Measurements from ENCODE around the gene FGF4.

FGF4 gene

GRCh38 chr11:69811431-69811830, 36.3 kb upstream of the FGF4 start:
- Histone ChIP-seq H3K27ac (no peak overlapping the region), H3K4me1 (no peaks in the 10 kb centered on the region), H3K27me3 (peaks cover 0 to 73% of the 10 kb centered on the region in 2 donors), H3K9me3 (no peaks in the 10 kb centered on the region), H3K36me3 (no peaks in the 10 kb centered on the region), H3K4me3 (no peak overlapping the region)
- DNase-seq, result no peak
- intact Hi-C loops (cut with DNase I; ENCODE audit: low total_unique reads), result no loop called here
- TF ChIP-seq CTCF (IDR thresholded peaks at IDR 0.05), result no peak

GRCh38 chr11:69810289-69811118, 35.4 kb upstream of the FGF4 start:
- H3K4me3 ChIP-seq, result no peak overlapping the region
- no peak overlapping the region for H3K27ac ChIP-seq
- no peaks in the 10 kb centered on the region for H3K4me1 ChIP-seq
- no peak for DNase-seq
- H3K36me3 ChIP-seq, result no peaks in the 10 kb centered on the region
- peaks cover 0 to 63% of the 10 kb centered on the region in 2 donors for H3K27me3 ChIP-seq
- H3K9me3 ChIP-seq, result no peaks in the 10 kb centered on the region
- intact Hi-C loops (cut with DNase I; ENCODE audit: low total_unique reads), result no loop called here
- no peak for TF ChIP-seq CTCF (IDR thresholded peaks at IDR 0.05)

GRCh38 chr11:69808667-69809086, 33.5 kb upstream of the FGF4 start:
- intact Hi-C loops (cut with DNase I; ENCODE audit: low total_unique reads), result no loop called here
- no peak for DNase-seq
- Histone ChIP-seq H3K4me3 (no peak overlapping the region), H3K36me3 (no peaks in the 10 kb centered on the region), H3K27ac (no peak overlapping the region), H3K9me3 (no peaks in the 10 kb centered on the region), H3K27me3 (peaks cover 0 to 56% of the 10 kb centered on the region in 2 donors), H3K4me1 (no peaks in the 10 kb centered on the region)
- TF ChIP-seq CTCF (IDR thresholded peaks at IDR 0.05), result no peak

- no peak for TF ChIP-seq CTCF (IDR thresholded peaks at IDR 0.05)
- H3K27me3 ChIP-seq, result peaks cover 0 to 45% of the 10 kb centered on the region in 2 donors
- H3K4me3 ChIP-seq, result no peak overlapping the region
- no peaks in the 10 kb centered on the region for H3K9me3 ChIP-seq
- no peak for DNase-seq
- no peaks in the 10 kb centered on the region for H3K4me1 ChIP-seq
- H3K27ac ChIP-seq, result no peak overlapping the region
- no peaks in the 10 kb centered on the region for H3K36me3 ChIP-seq
- intact Hi-C loops (cut with DNase I; ENCODE audit: low total_unique reads), result no loop called here
These were observed 32.1 kb upstream of the FGF4 start for GRCh38 chr11:69807106-69807815.

GRCh38 chr11:69804769-69805508, 29.8 kb upstream of the FGF4 start:
- Histone ChIP-seq H3K4me3 (no peak overlapping the region), H3K9me3 (no peaks in the 10 kb centered on the region), H3K4me1 (no peaks in the 10 kb centered on the region), H3K27ac (no peak overlapping the region), H3K36me3 (no peaks in the 10 kb centered on the region), H3K27me3 (peaks cover 0 to 46% of the 10 kb centered on the region in 2 donors)
- TF ChIP-seq CTCF (IDR thresholded peaks at IDR 0.05), result no peak
- intact Hi-C loops (cut with DNase I; ENCODE audit: low total_unique reads), result no loop called here
- DNase-seq, result no peak
